Gastroesophageal sphincter (tissue), 4 donors: Measurements from ENCODE around the gene ANK2. TPM values are rescaled to one million over a fixed set of nuclear protein-coding genes. Genes with fewer than 3 reads are reported as not detected.

Experiments
- ATAC-seq: fragments of 150-250 bp; one replicate; pipeline ENCODE4 v1.9.1; 2016; ENCODE audit warnings: mild to moderate bottlenecking, moderate library complexity
- H3K27ac ChIP-seq, 4 donors: fragments of 200-600 bp; sonication (generic) in 3 of 4; 1 replicate in 3 of 4; 2 replicates in 1 of 4; pipeline ENCODE4 v1.5.1; 2016 to 2019
- H3K27me3 ChIP-seq: fragments of 200-600 bp; sonication (generic); one replicate; pipeline ENCODE4 v1.5.1; 2019
- H3K36me3 ChIP-seq, 2 donors: fragments of 200-600 bp; sonication (generic); one replicate each; pipeline ENCODE4 v1.5.1; 2019; ENCODE audit warnings: control low read depth in 1 of 2
- H3K4me1 ChIP-seq, 3 donors: fragments of 200-600 bp; sonication (generic); 1 replicate in 2 of 3; 2 replicates in 1 of 3; pipeline ENCODE4 v1.5.1; 2016 to 2019; ENCODE audit warnings: control low read depth in 2 of 3
- H3K4me3 ChIP-seq, 2 donors: fragments of 200-600 bp; sonication (generic); one replicate each; pipeline ENCODE4 v1.5.1; 2019; ENCODE audit warnings: mild to moderate bottlenecking in 1 of 2, moderate library complexity in 1 of 2
- H3K9me3 ChIP-seq, 3 donors: fragments of 200-600 bp; sonication (generic); one replicate each; pipeline ENCODE4 v1.5.1; 2017 to 2019; ENCODE audit warnings: control low read depth in 2 of 3
- CTCF ChIP-seq, 4 experiments: fragments of 200-600 bp in 2 of 4; fragments of 450-650 bp in 2 of 4; sonication (generic) in 1 of 4; IDR thresholded peaks; one replicate each; pipeline ENCODE4 v1.5.1; 2017 to 2019; ENCODE audit warnings: antibody characterized with exemption in 4 of 4, mild to moderate bottlenecking in 2 of 4, moderate library complexity in 2 of 4
- EP300 ChIP-seq: sonication (generic); formaldehyde crosslinking; IDR thresholded peaks from one replicate; pipeline ENCODE4 v1.6.1; 2017; ENCODE audit warnings: antibody characterized with exemption, mild to moderate bottlenecking
- POLR2A ChIP-seq, 2 donors: fragments of 450-650 bp; IDR thresholded peaks; one replicate each; pipeline ENCODE4 v1.6.1; 2017; ENCODE audit warnings: antibody characterized with exemption in 2 of 2, mild to moderate bottlenecking in 2 of 2, moderate library complexity in 1 of 2
- POLR2AphosphoS5 ChIP-seq: sonication (generic); formaldehyde crosslinking; IDR thresholded peaks from one replicate; pipeline ENCODE4 v1.6.1; 2017; ENCODE audit warnings: antibody characterized with exemption
- WGBS, 2 donors: methylation state at CpG; one replicate each; pipeline ENCODE4 v1.1.5; 2018; ENCODE audit warnings: low coverage in 1 of 2; 5-methylcytosine and 5-hydroxymethylcytosine counted together
- total RNA-seq, 4 donors: library from RNA; depleted of rRNA; stranded (reverse); fragments of >200 nt; gene quantifications; one replicate each; pipeline ENCODE4 v1.1.0, GENCODE V29; 2016

Gene ANK2
- total RNA-seq, 4 donors from 2014 or later, result 84.9 to 104 (median 91.5) TPM

GRCh38 chr4:113071274-113071673, 21.8 kb downstream of the ANK2 start:
- 85 to 89% methylated on average over 4 of the region's 4 CpGs for WGBS, 2 donors
- ATAC-seq, result no peak
- H3K27me3 ChIP-seq, result no peaks in the 10 kb centered on the region
- H3K36me3 ChIP-seq, result no peaks in the 10 kb centered on the region
- no peak for TF ChIP-seq CTCF (IDR thresholded peaks at IDR 0.05)
- TF ChIP-seq EP300, result no peak
- TF ChIP-seq POLR2A (IDR thresholded peaks at IDR 0.05), result no peak
- no peak for TF ChIP-seq POLR2AphosphoS5
- no peak overlapping the region for H3K27ac ChIP-seq
- H3K4me3 ChIP-seq, result no peak overlapping the region
- H3K4me1 ChIP-seq, result peaks cover 0 to 13% (median 0%) of the 10 kb centered on the region in 3 donors
- H3K9me3 ChIP-seq, result no peaks in the 10 kb centered on the region

- H3K27me3 ChIP-seq, result no peaks in the 10 kb centered on the region
- no peak overlapping the region for H3K4me3 ChIP-seq
- H3K27ac ChIP-seq, result no peak overlapping the region
- WGBS, 2 donors, result 93% methylated on average over 2 of the region's 2 CpGs; no CpG with 5 or more reads in 1 of the 2 donors
- TF ChIP-seq EP300 (no peak), POLR2A (IDR thresholded peaks at IDR 0.05) (no peak), CTCF (IDR thresholded peaks at IDR 0.05) (no peak), POLR2AphosphoS5 (no peak)
- H3K36me3 ChIP-seq, result no peaks in the 10 kb centered on the region
- no peak for ATAC-seq
- no peaks in the 10 kb centered on the region for H3K9me3 ChIP-seq
- peaks cover 0 to 13% (median 0%) of the 10 kb centered on the region in 3 donors for H3K4me1 ChIP-seq
Measured at GRCh38 chr4:113071805-113072204, 22.4 kb downstream of the ANK2 start.

DNA sequence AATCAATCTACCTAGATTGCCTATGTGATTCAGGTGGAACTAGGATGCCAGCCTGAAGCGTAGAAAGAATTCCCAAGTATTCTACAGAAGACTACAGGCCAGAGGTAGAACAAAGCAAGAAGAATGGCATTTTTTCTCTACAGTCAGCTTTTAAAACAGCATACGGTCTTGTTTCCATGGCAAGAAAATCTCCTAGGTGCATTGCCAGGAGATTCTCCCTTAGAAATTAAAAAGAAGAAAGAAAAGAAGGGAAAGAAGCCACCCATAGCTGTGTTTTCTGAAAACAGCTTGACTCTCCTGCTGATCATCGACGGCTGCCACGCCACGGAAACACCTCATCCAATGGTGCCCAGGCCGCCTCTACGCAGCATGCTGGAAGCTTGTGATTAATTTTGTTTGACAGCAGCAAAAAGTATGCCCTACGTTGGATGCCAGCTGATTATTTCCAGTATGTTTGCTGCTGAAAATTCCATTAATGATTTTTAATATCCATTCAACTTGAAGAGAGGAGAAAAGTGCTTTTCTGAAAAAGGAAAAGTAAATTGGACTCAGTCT, 24.1 kb downstream of the ANK2 start:
- no peak overlapping the region for H3K4me3 ChIP-seq
- no peaks in the 10 kb centered on the region for H3K36me3 ChIP-seq
- 86 to 88% methylated on average over 9 of the region's 9 CpGs for WGBS, 2 donors
- H3K27me3 ChIP-seq, result no peaks in the 10 kb centered on the region
- H3K27ac ChIP-seq, result no peak overlapping the region
- no peak for ATAC-seq
- H3K9me3 ChIP-seq, result no peaks in the 10 kb centered on the region
- H3K4me1 ChIP-seq, result peaks cover 0 to 5% (median 0%) of the 10 kb centered on the region in 3 donors
- TF ChIP-seq POLR2A (IDR thresholded peaks at IDR 0.05) (no peak), POLR2AphosphoS5 (no peak), CTCF (IDR thresholded peaks at IDR 0.05) (no peak), EP300 (no peak)

GRCh38 chr4:113077575-113077974, 28.1 kb downstream of the ANK2 start:
- Histone ChIP-seq H3K9me3 (no peaks in the 10 kb centered on the region), H3K4me1 (no peaks in the 10 kb centered on the region), H3K36me3 (no peaks in the 10 kb centered on the region), H3K4me3 (no peak overlapping the region), H3K27ac (no peak overlapping the region), H3K27me3 (no peaks in the 10 kb centered on the region)
- ATAC-seq, result no peak
- no peak for TF ChIP-seq CTCF (IDR thresholded peaks at IDR 0.05)
- TF ChIP-seq POLR2A (IDR thresholded peaks at IDR 0.05), result no peak
- TF ChIP-seq POLR2AphosphoS5, result no peak
- TF ChIP-seq EP300, result no peak
- WGBS, 2 donors, result 33 to 67% methylated on average over 1 of the region's 1 CpG

- whole genome bisulfite sequencing, 2 donors, result 90 to 97% methylated on average over 4 to 5 of the region's 5 CpGs
- TF ChIP-seq EP300 (no peak), POLR2A (IDR thresholded peaks at IDR 0.05) (no peak), POLR2AphosphoS5 (no peak)
- ATAC-seq, result no peak
Measured at GRCh38 chr4:113078066-113078465, 28.6 kb downstream of the ANK2 start.

More at GRCh38 chr4:113078066-113078465, 28.6 kb downstream of the ANK2 start:
- Histone ChIP-seq H3K27me3 (no peaks in the 10 kb centered on the region), H3K36me3 (no peaks in the 10 kb centered on the region), H3K9me3 (no peaks in the 10 kb centered on the region), H3K4me3 (no peak overlapping the region), H3K4me1 (no peaks in the 10 kb centered on the region), H3K27ac (no peak overlapping the region)
